ENCODE results near the gene EFNA3. TPM values are rescaled to one million over a fixed set of nuclear protein-coding genes. Genes with fewer than 3 reads are reported as not detected.

EFNA3 gene
- total and polyA plus RNA-seq, 8 donors = 1.1 to 4.8 (median 3.6) TPM

GRCh38 chr1:155121249-155121648, 42.6 kb downstream of the EFNA3 start:
- peaks cover 0 to 17% of the 10 kb centered on the region in 2 donors for H3K27me3 ChIP-seq
- H3K9me3 ChIP-seq = no peaks in the 10 kb centered on the region
- intact Hi-C loops (cut with DNase I) = no loop called here
- peak overlapping the region; percentile 43 to 53 for H3K27ac ChIP-seq
- TF ChIP-seq CTCF (IDR thresholded peaks at IDR 0.05) = no peak
- H3K4me1 ChIP-seq = peaks cover 20 to 30% of the 10 kb centered on the region in 2 donors
- DNase-seq = no peak
- peak; percentile 52 for ATAC-seq
- H3K36me3 ChIP-seq = no peaks in the 10 kb centered on the region
- no peak overlapping the region for H3K4me3 ChIP-seq

GRCh38 chr1:155122308-155122707, 43.7 kb downstream of the EFNA3 start:
- ATAC-seq = no peak
- H3K27me3 ChIP-seq = peaks cover 0 to 28% of the 10 kb centered on the region in 2 donors
- no peak for DNase-seq
- no peaks in the 10 kb centered on the region for H3K36me3 ChIP-seq
- H3K9me3 ChIP-seq = no peaks in the 10 kb centered on the region
- H3K4me3 ChIP-seq = no peak overlapping the region
- no peak for TF ChIP-seq CTCF (IDR thresholded peaks at IDR 0.05)
- no peak overlapping the region for H3K27ac ChIP-seq
- intact Hi-C loops (cut with DNase I) = no loop called here
- H3K4me1 ChIP-seq = peaks cover 25 to 41% of the 10 kb centered on the region in 2 donors

- Histone ChIP-seq H3K27ac (peak overlapping the region in 1 of 2 donors; percentile 84), H3K4me1 (peaks cover 33 to 56% of the 10 kb centered on the region in 2 donors), H3K36me3 (no peaks in the 10 kb centered on the region), H3K9me3 (no peaks in the 10 kb centered on the region), H3K27me3 (peaks cover 0 to 43% of the 10 kb centered on the region in 2 donors), H3K4me3 (no peak overlapping the region)
- TF ChIP-seq CTCF (IDR thresholded peaks at IDR 0.05) = no peak
- intact Hi-C loops (cut with DNase I) = no loop called here
- DNase-seq = no peak
- ATAC-seq = no peak
Observed at GRCh38 chr1:155123801-155124200, 45.2 kb downstream of the EFNA3 start.

GRCh38 chr1:155124503-155125463, 46.1 kb downstream of the EFNA3 start:
- peaks cover 0 to 53% of the 10 kb centered on the region in 2 donors for H3K27me3 ChIP-seq
- no peak for ATAC-seq
- intact Hi-C loops (cut with DNase I) = no loop called here
- no peak for TF ChIP-seq CTCF (IDR thresholded peaks at IDR 0.05)
- H3K27ac ChIP-seq = peak overlapping the region; percentile 84 to 86
- no peak for DNase-seq
- no peaks in the 10 kb centered on the region for H3K36me3 ChIP-seq
- no peaks in the 10 kb centered on the region for H3K9me3 ChIP-seq
- peaks cover 33 to 60% of the 10 kb centered on the region in 2 donors for H3K4me1 ChIP-seq
- H3K4me3 ChIP-seq = no peak overlapping the region

GRCh38 chr1:155125511-155125945, 46.9 kb downstream of the EFNA3 start:
- Histone ChIP-seq H3K27ac (peak overlapping the region; percentile 84 to 86), H3K4me3 (no peak overlapping the region), H3K27me3 (peaks cover 0 to 57% of the 10 kb centered on the region in 2 donors), H3K36me3 (no peaks in the 10 kb centered on the region), H3K4me1 (peaks cover 33 to 60% of the 10 kb centered on the region in 2 donors), H3K9me3 (no peaks in the 10 kb centered on the region)
- TF ChIP-seq CTCF (IDR thresholded peaks at IDR 0.05) = no peak
- intact Hi-C loops (cut with DNase I) = no loop called here
- ATAC-seq = no peak
- no peak for DNase-seq
